HFFc6 (cell line): ENCODE data around the gene FMNL2. TPM values are rescaled to one million over a fixed set of nuclear protein-coding genes. Genes with fewer than 3 reads are reported as not detected.
A peak's percentile ranks its signal among the peaks of the same experiment; 100 is the strongest.

Experiments used
- DNase-seq: peaks from one replicate; pipeline ENCODE4 v3.0.0-alpha.2; 2018
- H3K27ac Mint-ChIP-seq: 2 replicates; pipeline ENCODE4 v1.8.0; 2020; ENCODE audit warnings: mild to moderate bottlenecking, mixed read lengths
- H3K27me3 Mint-ChIP-seq: 2 replicates; pipeline ENCODE4 v1.8.0; 2021; ENCODE audit warnings: mild to moderate bottlenecking, moderate library complexity, mixed read lengths; ENCODE audit not compliant: insufficient read depth
- H3K36me3 Mint-ChIP-seq: 2 replicates; pipeline ENCODE4 v1.8.0; 2021; ENCODE audit warnings: low read depth, mixed read lengths
- H3K4me1 Mint-ChIP-seq: 2 replicates; pipeline ENCODE4 v1.8.0; 2020; ENCODE audit warnings: low read depth, mixed read lengths
- H3K4me3 Mint-ChIP-seq: 2 replicates; pipeline ENCODE4 v1.8.0; 2020; ENCODE audit warnings: mild to moderate bottlenecking, moderate library complexity, mixed read lengths
- H3K9me3 Mint-ChIP-seq: 2 replicates; pipeline ENCODE4 v1.8.0; 2020; ENCODE audit warnings: mild to moderate bottlenecking, mixed read lengths
- CTCF ChIP-seq: fragments of 200-600 bp; sonication (generic); IDR thresholded peaks from 2 replicates; pipeline ENCODE4 v1.5.0; 2021; ENCODE audit warnings: antibody characterized with exemption, mild to moderate bottlenecking
- total RNA-seq, 6 experiments: library from RNA; stranded (reverse); fragmentation: NEBNext Ultra II Directional; extraction: Animal tissue kit (Norgen Biotek cat#: 25700); gene quantifications; 2 replicates in 1 of 6; 3 replicates in 5 of 6; pipeline ENCODE4 v1.2.3, GENCODE V29; 2021

FMNL2 gene
- total RNA-seq, 6 experiments from 2014 or later, result 13.7 to 20.9 (median 16.0) TPM

- Mint-ChIP-seq H3K9me3 (no peaks in the 10 kb centered on the region), H3K27ac (no peak overlapping the region), H3K27me3 (no peaks in the 10 kb centered on the region; the same call in 1 of the 2 replicates), H3K36me3 (no peaks in the 10 kb centered on the region; the same call in 1 of the 2 replicates), H3K4me1 (peaks cover 34% of the 10 kb centered on the region), H3K4me3 (no peak overlapping the region)
- no peak for TF ChIP-seq CTCF
- no peak for DNase-seq
Observed at GRCh38 chr2:152367547-152368390, 32.8 kb downstream of the FMNL2 start.

GRCh38 chr2:152369176-152369860 lies 34.3 kb downstream of the FMNL2 start:
- peak overlapping the region; percentile 65 for H3K27ac Mint-ChIP-seq
- peak; percentile 86 for DNase-seq
- H3K4me3 Mint-ChIP-seq, result peak overlapping the region; percentile 5; the same call in 1 of the 2 replicates

GRCh38 chr2:152370783-152371182 lies 35.8 kb downstream of the FMNL2 start:
- Mint-ChIP-seq H3K27ac (no peak overlapping the region), H3K9me3 (no peaks in the 10 kb centered on the region), H3K27me3 (no peaks in the 10 kb centered on the region; the same call in 1 of the 2 replicates), H3K36me3 (no peaks in the 10 kb centered on the region), H3K4me3 (no peak overlapping the region), H3K4me1 (peaks cover 36% of the 10 kb centered on the region)
- TF ChIP-seq CTCF, result no peak
- DNase-seq, result no peak

More at GRCh38 chr2:152369176-152369860, 34.3 kb downstream of the FMNL2 start:
- no peaks in the 10 kb centered on the region; the same call in 1 of the 2 replicates for H3K27me3 Mint-ChIP-seq
- no peak for TF ChIP-seq CTCF
- H3K9me3 Mint-ChIP-seq, result no peaks in the 10 kb centered on the region
- no peaks in the 10 kb centered on the region for H3K36me3 Mint-ChIP-seq
- H3K4me1 Mint-ChIP-seq, result peaks cover 36% of the 10 kb centered on the region

GRCh38 chr2:152372438-152372984 lies 37.5 kb downstream of the FMNL2 start:
- H3K4me1 Mint-ChIP-seq, result peaks cover 46% of the 10 kb centered on the region
- no peak overlapping the region for H3K27ac Mint-ChIP-seq
- no peaks in the 10 kb centered on the region for H3K9me3 Mint-ChIP-seq
- DNase-seq, result no peak
- TF ChIP-seq CTCF, result no peak
- H3K4me3 Mint-ChIP-seq, result no peak overlapping the region
- H3K27me3 Mint-ChIP-seq, result no peaks in the 10 kb centered on the region; the same call in 1 of the 2 replicates
- no peaks in the 10 kb centered on the region for H3K36me3 Mint-ChIP-seq

GRCh38 chr2:152375174-152375573 lies 40.2 kb downstream of the FMNL2 start:
- Mint-ChIP-seq H3K4me3 (no peak overlapping the region), H3K4me1 (peaks cover 41% of the 10 kb centered on the region), H3K27ac (no peak overlapping the region), H3K9me3 (no peaks in the 10 kb centered on the region), H3K36me3 (no peaks in the 10 kb centered on the region), H3K27me3 (no peaks in the 10 kb centered on the region; the same call in 1 of the 2 replicates)
- no peak for TF ChIP-seq CTCF
- no peak for DNase-seq
